Measurements from ENCODE around the gene SH3TC1. TPM values are rescaled to one million over a fixed set of nuclear protein-coding genes. Genes with fewer than 3 reads are reported as not detected.
A peak's percentile ranks its signal among the peaks of the same experiment; 100 is the strongest.

Gene SH3TC1
- total and polyA plus RNA-seq, 2 of the 13 experiments (the other 11 are each of a cell fraction or from before 2014, with no cell fraction given), result 14.9 to 21.8 TPM

DNA sequence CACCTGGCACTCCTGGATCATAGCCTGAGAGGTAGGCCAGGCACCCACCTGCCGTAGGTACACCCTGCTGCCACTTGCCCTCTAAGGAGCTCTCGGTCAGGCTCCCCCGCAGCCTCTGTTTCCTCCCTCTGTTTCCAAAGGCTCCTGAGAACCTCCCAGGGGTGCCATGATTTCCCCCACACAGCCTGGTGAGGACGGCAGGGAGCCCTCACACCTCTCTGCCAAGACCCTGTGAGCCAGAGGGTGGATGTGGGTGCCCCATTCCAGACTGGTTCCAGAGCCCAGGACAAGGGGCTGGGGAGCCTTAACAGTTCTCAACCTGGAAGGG lies 38.9 kb upstream of the SH3TC1 start:
- H3K4me1 ChIP-seq (ENCODE audit: insufficient read depth, low read length), result peaks cover 7% of the 10 kb centered on the region; the same call in 1 of the 2 replicates
- no peak overlapping the region for H3K9ac ChIP-seq (ENCODE audit: insufficient read depth, low read depth, low read length)
- in situ Hi-C loops (cut with HindIII; ENCODE audit: extremely low pct_ligation_motif_present, low pct_unique_long_range_greater_than_20kb) (loop anchor here (10.0 kb wide), 1 partner anchor 245 kb away; no protein-coding TSS in a partner anchor), intact Hi-C loops (cut with micrococcal nuclease; ENCODE audit: unreplicated experiment) (no loop called here)
- no peaks in the 10 kb centered on the region for H3K9me3 ChIP-seq (ENCODE audit: low read length)
- ATAC-seq (no peak), DNase-seq (ENCODE audit: low spot score) (no peak), FAIRE-seq (no peak)
- peaks cover 11 to 66% of the 10 kb centered on the region in 2 experiments for H3K27me3 ChIP-seq (ENCODE audit: control insufficient read depth in 1 of 2, insufficient read depth in 2 of 2, low read length in 2 of 2)
- no CpG with 5 or more reads among the region's 4 CpGs for WGBS (ENCODE audit: low lambda C conversion rate)
- no peaks in the 10 kb centered on the region for H3K79me2 ChIP-seq (ENCODE audit: insufficient read depth, low read length)
- H3K4me2 ChIP-seq (ENCODE audit: low read depth, low read length), result no peak overlapping the region
- H3K36me3 ChIP-seq (replicated peaks in 1 of 2; ENCODE audit: control insufficient read depth in 1 of 2, insufficient read depth in 2 of 2, low read length in 2 of 2), result no peaks in the 10 kb centered on the region
- no peaks in the 10 kb centered on the region for H4K20me1 ChIP-seq (ENCODE audit: insufficient read depth, low read length)
- no TSS peak for BruUV-seq (replicated peaks)
- no peak overlapping the region for H3K4me3 ChIP-seq (replicated peaks in 1 of 3; ENCODE audit: insufficient read depth in 1 of 3, low read depth in 2 of 3, low read length in 3 of 3)
- no peak for TF ChIP-seq ZBTB38 (CRISPR knock-in tag; IDR thresholded peaks at IDR 0.05)
- TF ChIP-seq ZNF556 (CRISPR knock-in tag; IDR thresholded peaks at IDR 0.05; ENCODE audit: borderline replicate concordance), result no peak
- TF ChIP-seq ZBTB44 (CRISPR knock-in tag; IDR thresholded peaks at IDR 0.05), result no peak
- H2AFZ ChIP-seq (ENCODE audit: low read length), result no peak overlapping the region
- no peak overlapping the region for H3K27ac ChIP-seq (ENCODE audit: extremely low read length, insufficient read depth, low read length)
- POLR2A ChIA-PET, result no interaction called here
- CTCF ChIA-PET (ENCODE audit: low intra/inter-chr PET ratio, low total read pairs), result no interaction called here

- H3K27me3 ChIP-seq (ENCODE audit: control insufficient read depth in 1 of 2, insufficient read depth in 2 of 2, low read length in 2 of 2), result peaks cover 13 to 66% of the 10 kb centered on the region in 2 experiments
- H3K4me2 ChIP-seq (ENCODE audit: low read depth, low read length), result no peak overlapping the region
- DNase-seq (ENCODE audit: low spot score) (no peak), FAIRE-seq (no peak), ATAC-seq (no peak)
- H2AFZ ChIP-seq (ENCODE audit: low read length), result no peak overlapping the region
- no peaks in the 10 kb centered on the region for H4K20me1 ChIP-seq (ENCODE audit: insufficient read depth, low read length)
- H3K36me3 ChIP-seq (replicated peaks in 1 of 2; ENCODE audit: control insufficient read depth in 1 of 2, insufficient read depth in 2 of 2, low read length in 2 of 2), result no peaks in the 10 kb centered on the region
- in situ Hi-C loops (cut with HindIII; ENCODE audit: extremely low pct_ligation_motif_present, low pct_unique_long_range_greater_than_20kb) (loop anchor here (10.0 kb wide), 1 partner anchor 244 kb away; no protein-coding TSS in a partner anchor), intact Hi-C loops (cut with micrococcal nuclease; ENCODE audit: unreplicated experiment) (no loop called here)
- ChIA-PET CTCF (ENCODE audit: low intra/inter-chr PET ratio, low total read pairs) (no interaction called here), POLR2A (no interaction called here)
- no peak overlapping the region for H3K9ac ChIP-seq (ENCODE audit: insufficient read depth, low read depth, low read length)
- peaks cover 7% of the 10 kb centered on the region; the same call in 1 of the 2 replicates for H3K4me1 ChIP-seq (ENCODE audit: insufficient read depth, low read length)
- no peak overlapping the region for H3K27ac ChIP-seq (ENCODE audit: extremely low read length, insufficient read depth, low read length)
- BruUV-seq (replicated peaks), result no TSS peak
- H3K4me3 ChIP-seq (replicated peaks in 1 of 3; ENCODE audit: insufficient read depth in 1 of 3, low read depth in 2 of 3, low read length in 3 of 3), result no peak overlapping the region
- whole genome bisulfite sequencing (ENCODE audit: low lambda C conversion rate), result no CpG with 5 or more reads among the region's 3 CpGs
- no peaks in the 10 kb centered on the region for H3K9me3 ChIP-seq (ENCODE audit: low read length)
- TF ChIP-seq MIER2 (CRISPR knock-in tag; IDR thresholded peaks at IDR 0.05) (peak; percentile 89), XRCC5 (optimal IDR thresholded peaks at IDR 0.05; ENCODE audit: low read length) (no peak), PHB2 (IDR thresholded peaks at IDR 0.05; ENCODE audit: partially characterized antibody) (no peak), REST (IDR thresholded peaks at IDR 0.05; ENCODE audit: borderline replicate concordance in 1 of 2, low read depth in 1 of 2, low read length in 2 of 2) (peak; percentile 57 to 92)
- H3K79me2 ChIP-seq (ENCODE audit: insufficient read depth, low read length), result no peaks in the 10 kb centered on the region
These were observed 38.5 kb upstream of the SH3TC1 start for GRCh38 chr4:8160572-8160971.

Measured in HepG2 (cell line).